OCI-LY7 (cell line): ENCODE measurements around the gene PCTP. TPM values are rescaled to one million over a fixed set of nuclear protein-coding genes. Genes with fewer than 3 reads are reported as not detected.

Experiments
- BruUV-seq: library from RNA; stranded (reverse); fragments of 400-500 nt; replicated peaks from 2 replicates; lab custom pipeline; 2021; lab: Mats Ljungman, UMichigan
- CTCF ChIA-PET: fragments of 300-600 bp; sonication (Branson Sonifier 250); formaldehyde crosslinking; loops from one replicate; lab custom pipeline; 2022; ENCODE audit warnings: antibody characterized with exemption; ENCODE audit not compliant: unreplicated experiment; lab: Charles Lee
- POLR2A ChIA-PET: fragments of 300-600 bp; sonication (Branson Sonifier 250); formaldehyde crosslinking; loops from one replicate; lab custom pipeline; 2022; ENCODE audit warnings: antibody characterized with exemption; lab: Charles Lee
- DNase-seq: peaks from one replicate; pipeline ENCODE4 v3.0.0-alpha.2; 2015; ENCODE audit warnings: low spot score
- H2AFZ ChIP-seq: fragments of 200-600 bp; sonication (generic), shearing (Covaris generic); 2 replicates; pipeline ENCODE4 v1.6.1; 2014; ENCODE audit warnings: mild to moderate bottlenecking, antibody characterized with exemption, low read length, moderate library complexity
- H3K27ac ChIP-seq: fragments of 200-600 bp; sonication (generic); 2 replicates; pipeline ENCODE4 v1.5.1; 2014; ENCODE audit warnings: mixed run types, low read depth, mild to moderate bottlenecking, moderate library complexity, low read length, inconsistent platforms; ENCODE audit not compliant: poor library complexity, severe bottlenecking
- H3K36me3 ChIP-seq: fragments of 200-600 bp; sonication (generic); 2 replicates; pipeline ENCODE4 v1.6.1; 2014; ENCODE audit warnings: mild to moderate bottlenecking, antibody characterized with exemption, low read length, moderate library complexity, mixed read lengths; ENCODE audit not compliant: insufficient read depth
- H3K4me1 ChIP-seq: fragments of 200-600 bp; sonication (generic); 2 replicates; pipeline ENCODE4 v1.5.1; 2014; ENCODE audit warnings: mild to moderate bottlenecking, low read length; ENCODE audit not compliant: insufficient read depth, poor library complexity, severe bottlenecking
- H3K4me2 ChIP-seq: fragments of 200-600 bp; sonication (generic); 2 replicates; pipeline ENCODE4 v1.6.1; 2014; ENCODE audit warnings: mild to moderate bottlenecking, low read length
- H3K4me3 ChIP-seq: fragments of 200-600 bp; sonication (generic); 2 replicates; pipeline ENCODE4 v1.5.1; 2014; ENCODE audit warnings: mild to moderate bottlenecking, low read depth, low read length; ENCODE audit not compliant: poor library complexity, severe bottlenecking
- H3K79me2 ChIP-seq: fragments of 200-600 bp; sonication (generic); 2 replicates; pipeline ENCODE4 v1.6.1; 2016; ENCODE audit warnings: low read depth, mild to moderate bottlenecking, low read length, moderate library complexity, mixed read lengths; ENCODE audit not compliant: insufficient read depth
- H3K9me2 ChIP-seq: fragments of 200-600 bp; sonication (generic); 2 replicates; pipeline ENCODE4 v1.6.1; 2016; ENCODE audit warnings: mild to moderate bottlenecking, low read length, mixed read lengths; ENCODE audit not compliant: insufficient read depth
- H3K9me3 ChIP-seq: fragments of 200-600 bp; sonication (generic); 2 replicates; pipeline ENCODE4 v1.6.1; 2014; ENCODE audit warnings: mild to moderate bottlenecking, mixed run types, low read length, mixed read lengths
- H4K20me1 ChIP-seq: fragments of 200-600 bp; sonication (generic); 2 replicates; pipeline ENCODE4 v1.6.1; 2014; ENCODE audit warnings: mild to moderate bottlenecking, antibody characterized with exemption, low read length, moderate library complexity, mixed read lengths; ENCODE audit not compliant: insufficient read depth
- CTCF ChIP-seq: fragments of 200-600 bp; sonication (generic); conservative IDR thresholded peaks from 2 replicates; pipeline ENCODE4 v1.5.1; 2014; ENCODE audit warnings: mild to moderate bottlenecking, antibody characterized with exemption, low read length, moderate library complexity, mixed read lengths
- EZH2phosphoT487 ChIP-seq: fragments of 200-600 bp; sonication (generic); IDR thresholded peaks from 2 replicates; pipeline ENCODE4 v1.6.1; 2018; ENCODE audit warnings: low read depth, borderline replicate concordance, mild to moderate bottlenecking, mixed run types, antibody characterized with exemption, low read length, moderate library complexity, mixed read lengths
- intact Hi-C: fragments of 100-400 bp; cut with micrococcal nuclease; formaldehyde crosslinking; loops from one replicate; pipeline ENCODE4 v1.10.0; 2022; ENCODE audit not compliant: unreplicated experiment
- total RNA-seq, 2 experiments: library from RNA; depleted of rRNA in 1 of 2; stranded (reverse); fragments of >200 nt in 1 of 2; shearing (Covaris generic) in 1 of 2; gene quantifications; 2 replicates each; pipeline ENCODE4 v1.2.3, GENCODE V29; 2014 to 2022

The PCTP gene
- total RNA-seq, 2 experiments from 2014 or later = 6.1 to 9.4 TPM

- no peak overlapping the region for H3K4me2 ChIP-seq
- CTCF ChIA-PET = no interaction called here
- no peak overlapping the region for H2AFZ ChIP-seq
- no TSS peak for BruUV-seq
- no peaks in the 10 kb centered on the region for H3K79me2 ChIP-seq
- TF ChIP-seq EZH2phosphoT487 (no peak), CTCF (no peak)
- no peaks in the 10 kb centered on the region for H4K20me1 ChIP-seq
- H3K36me3 ChIP-seq = no peaks in the 10 kb centered on the region
- H3K4me1 ChIP-seq = no peaks in the 10 kb centered on the region
- H3K9me3 ChIP-seq = no peaks in the 10 kb centered on the region
- POLR2A ChIA-PET = no interaction called here
- no peak overlapping the region for H3K4me3 ChIP-seq
- H3K9me2 ChIP-seq = no peaks in the 10 kb centered on the region
- intact Hi-C loops = no loop called here
- H3K27ac ChIP-seq = no peak overlapping the region
- DNase-seq = no peak
These were observed 40.4 kb upstream of the PCTP start for GRCh38 chr17:55710410-55710809.

- no peaks in the 10 kb centered on the region for H4K20me1 ChIP-seq
- no peaks in the 10 kb centered on the region for H3K9me2 ChIP-seq
- POLR2A ChIA-PET = no interaction called here
These were observed 39.9 kb upstream of the PCTP start for GRCh38 chr17:55710829-55711496.

More at GRCh38 chr17:55710829-55711496, 39.9 kb upstream of the PCTP start:
- CTCF ChIA-PET = no interaction called here
- Histone ChIP-seq H2AFZ (no peak overlapping the region), H3K36me3 (no peaks in the 10 kb centered on the region), H3K9me3 (no peaks in the 10 kb centered on the region), H3K4me1 (no peaks in the 10 kb centered on the region), H3K4me3 (no peak overlapping the region), H3K79me2 (no peaks in the 10 kb centered on the region), H3K4me2 (no peak overlapping the region), H3K27ac (no peak overlapping the region)
- intact Hi-C loops = no loop called here
- no TSS peak for BruUV-seq
- TF ChIP-seq CTCF = no peak
- TF ChIP-seq EZH2phosphoT487 = no peak
- no peak for DNase-seq
